SW 1271 (cell line): Measurements from ENCODE around the gene SUN2.

Experiments
- DNase-seq, 2 experiments: peaks; one replicate each; lab custom pipeline; 2025; lab: John Stamatoyannopoulos, UW

SUN2 gene

GRCh38 chr22:38753948-38754750, 1.6 kb downstream of the SUN2 start:
- no peak for DNase-seq

GRCh38 chr22:38751422-38752346, 4.1 kb downstream of the SUN2 start:
- no peak for DNase-seq

GRCh38 chr22:38751066-38751421, 4.8 kb downstream of the SUN2 start:
- DNase-seq: no peak

- DNase-seq: no peak
Observed at GRCh38 chr22:38750638-38751037, 5.2 kb downstream of the SUN2 start.

GRCh38 chr22:38750104-38750503, 5.7 kb downstream of the SUN2 start:
- DNase-seq: no peak

- no peak for DNase-seq
Observed at GRCh38 chr22:38748487-38749136, 7.2 kb downstream of the SUN2 start.

- no peak for DNase-seq
Observed at GRCh38 chr22:38745676-38746460, 9.9 kb downstream of the SUN2 start.

- no peak for DNase-seq
Observed at GRCh38 chr22:38744981-38745380, 10.8 kb downstream of the SUN2 start.

- DNase-seq: no peak
Observed at GRCh38 chr22:38742176-38742942, 13.4 kb downstream of the SUN2 start.

GRCh38 chr22:38741576-38741975, 14.2 kb downstream of the SUN2 start:
- DNase-seq: no peak

- DNase-seq: no peak
Observed at GRCh38 chr22:38741166-38741565, 14.6 kb downstream of the SUN2 start.

- no peak for DNase-seq
Observed at GRCh38 chr22:38740754-38741153, 15.0 kb downstream of the SUN2 start.

- DNase-seq: no peak
Observed at GRCh38 chr22:38740116-38740723, 15.6 kb downstream of the SUN2 start.

GRCh38 chr22:38739300-38740055, 16.3 kb downstream of the SUN2 start:
- DNase-seq: no peak

- no peak for DNase-seq
Observed at GRCh38 chr22:38738475-38739070, 17.2 kb downstream of the SUN2 start.

- no peak for DNase-seq
Observed at GRCh38 chr22:38737302-38738060, 18.3 kb downstream of the SUN2 start.

GRCh38 chr22:38736257-38736570, 19.6 kb downstream of the SUN2 start:
- DNase-seq: no peak

GRCh38 chr22:38735465-38736256, 20.1 kb downstream of the SUN2 start:
- no peak for DNase-seq
